Effector memory CD4-positive, alpha-beta T cell (primary cell): Measurements from ENCODE around the gene EPAS1.

ENCODE experiments used
- DNase-seq, 3 donors: peaks; one replicate each; pipeline ENCODE4 v3.0.0-alpha.2; 2020
- H3K27ac ChIP-seq: 2 replicates; pipeline ENCODE4 v1.7.0; 2013; ENCODE audit warnings: mild to moderate bottlenecking, low read length, moderate library complexity; ENCODE audit not compliant: insufficient read depth, poor library complexity, severe bottlenecking
- H3K27me3 ChIP-seq: replicated peaks from 2 replicates; pipeline ENCODE4 v1.7.0; 2013; ENCODE audit warnings: mild to moderate bottlenecking, low read length; ENCODE audit not compliant: insufficient read depth, control insufficient read depth, poor library complexity, severe bottlenecking
- H3K36me3 ChIP-seq: 2 replicates; pipeline ENCODE4 v1.7.0; 2013; ENCODE audit warnings: mild to moderate bottlenecking, low read length, moderate library complexity; ENCODE audit not compliant: control insufficient read depth, insufficient read depth
- H3K4me1 ChIP-seq: 2 replicates; pipeline ENCODE4 v1.7.0; 2013; ENCODE audit warnings: low read length, mild to moderate bottlenecking; ENCODE audit not compliant: control insufficient read depth, insufficient read depth, poor library complexity, severe bottlenecking
- H3K4me3 ChIP-seq: 2 replicates; pipeline ENCODE4 v1.7.0; 2013; ENCODE audit warnings: low read length, low read depth, mild to moderate bottlenecking; ENCODE audit not compliant: insufficient read depth, poor library complexity, severe bottlenecking
- H3K9me3 ChIP-seq: 2 replicates; pipeline ENCODE4 v1.7.0; 2013; ENCODE audit warnings: mild to moderate bottlenecking, low read length, moderate library complexity; ENCODE audit not compliant: control insufficient read depth

EPAS1 gene

GRCh38 chr2:46358713-46359112 is 61.5 kb downstream of the EPAS1 start:
- no peak for DNase-seq
- Histone ChIP-seq H3K36me3 (no peaks in the 10 kb centered on the region), H3K27ac (no peak overlapping the region), H3K4me3 (no peak overlapping the region), H3K9me3 (no peaks in the 10 kb centered on the region), H3K4me1 (no peaks in the 10 kb centered on the region), H3K27me3 (no peaks in the 10 kb centered on the region)

GRCh38 chr2:46360303-46360702 is 63.1 kb downstream of the EPAS1 start:
- no peaks in the 10 kb centered on the region for H3K4me1 ChIP-seq
- no peaks in the 10 kb centered on the region for H3K36me3 ChIP-seq
- H3K27me3 ChIP-seq = no peaks in the 10 kb centered on the region
- DNase-seq = no peak
- H3K27ac ChIP-seq = no peak overlapping the region
- no peak overlapping the region for H3K4me3 ChIP-seq
- H3K9me3 ChIP-seq = no peaks in the 10 kb centered on the region

GRCh38 chr2:46361920-46362666 is 64.9 kb downstream of the EPAS1 start:
- Histone ChIP-seq H3K9me3 (no peaks in the 10 kb centered on the region), H3K36me3 (no peaks in the 10 kb centered on the region), H3K4me3 (no peak overlapping the region), H3K4me1 (no peaks in the 10 kb centered on the region), H3K27ac (no peak overlapping the region), H3K27me3 (no peaks in the 10 kb centered on the region)
- DNase-seq = no peak

DNA sequence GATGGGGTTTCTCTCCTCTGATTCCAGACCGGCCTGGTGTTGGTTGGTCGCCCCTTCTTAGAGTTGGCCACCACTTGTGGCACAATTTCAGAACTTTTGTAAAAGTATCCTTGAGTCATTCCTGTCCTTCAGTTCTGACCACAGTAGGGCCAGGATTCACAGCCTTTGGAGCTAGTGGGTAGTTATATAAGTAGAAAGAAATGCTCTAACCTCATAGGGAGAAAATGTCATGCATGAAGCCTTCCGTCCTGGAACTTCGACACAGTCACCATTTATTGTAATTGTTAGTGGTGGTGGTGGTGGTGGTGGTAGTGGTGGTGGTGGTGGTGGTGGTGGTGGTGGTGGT is 65.4 kb downstream of the EPAS1 start:
- Histone ChIP-seq H3K4me1 (no peaks in the 10 kb centered on the region), H3K9me3 (no peaks in the 10 kb centered on the region), H3K36me3 (no peaks in the 10 kb centered on the region), H3K27me3 (no peaks in the 10 kb centered on the region), H3K27ac (no peak overlapping the region), H3K4me3 (no peak overlapping the region)
- DNase-seq = no peak

- Histone ChIP-seq H3K4me1 (no peaks in the 10 kb centered on the region), H3K4me3 (no peak overlapping the region), H3K27me3 (no peaks in the 10 kb centered on the region), H3K9me3 (no peaks in the 10 kb centered on the region), H3K27ac (no peak overlapping the region), H3K36me3 (no peaks in the 10 kb centered on the region)
- no peak for DNase-seq
Observed at GRCh38 chr2:46363535-46364170, 66.4 kb downstream of the EPAS1 start.

- no peaks in the 10 kb centered on the region for H3K9me3 ChIP-seq
- H3K4me3 ChIP-seq = no peak overlapping the region
- H3K36me3 ChIP-seq = no peaks in the 10 kb centered on the region
- peak in 1 of 3 donors; percentile 14 for DNase-seq
- no peaks in the 10 kb centered on the region for H3K27me3 ChIP-seq
- H3K27ac ChIP-seq = no peak overlapping the region
- no peaks in the 10 kb centered on the region for H3K4me1 ChIP-seq
Observed at GRCh38 chr2:46364797-46365457, 67.7 kb downstream of the EPAS1 start.

DNA sequence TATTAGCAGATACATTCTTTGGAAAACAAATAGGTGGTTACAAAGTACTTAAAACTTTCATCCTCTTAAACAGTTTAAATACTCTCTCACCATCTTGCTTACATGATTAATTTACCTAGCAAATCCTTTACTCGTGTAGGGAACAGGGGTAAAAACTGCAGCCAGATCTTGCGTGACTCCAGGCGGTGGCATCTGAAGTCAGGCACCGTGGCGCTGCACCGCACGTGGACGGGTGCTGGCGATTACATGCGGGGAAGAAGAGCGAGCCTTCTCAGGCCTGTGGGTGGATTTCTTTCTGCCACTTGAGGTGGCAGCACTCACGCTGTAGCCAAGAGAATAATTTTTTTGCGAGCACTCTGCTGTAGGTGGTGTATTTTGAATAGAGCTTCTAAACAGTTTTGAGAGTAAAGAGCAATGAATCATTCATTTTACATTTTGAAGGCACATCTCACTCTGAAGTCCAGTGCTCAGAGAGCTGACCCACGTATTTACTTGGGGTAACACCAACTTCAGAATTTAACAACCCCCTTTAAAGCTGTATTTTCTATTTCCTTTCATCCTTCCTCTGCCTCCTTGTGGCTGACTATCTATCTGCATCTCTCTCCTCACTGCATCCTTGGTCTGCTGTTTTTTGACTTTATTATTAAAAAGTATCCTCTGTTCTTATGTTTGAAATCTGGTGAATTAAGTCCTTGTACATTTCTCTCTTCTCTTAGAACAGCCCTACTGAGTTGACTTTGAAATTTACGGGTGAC is 68.9 kb downstream of the EPAS1 start:
- Histone ChIP-seq H3K4me3 (no peak overlapping the region), H3K36me3 (no peaks in the 10 kb centered on the region), H3K27me3 (no peaks in the 10 kb centered on the region), H3K27ac (no peak overlapping the region), H3K9me3 (no peaks in the 10 kb centered on the region), H3K4me1 (no peaks in the 10 kb centered on the region)
- no peak for DNase-seq

GRCh38 chr2:46366668-46367052 is 69.5 kb downstream of the EPAS1 start:
- H3K9me3 ChIP-seq = no peaks in the 10 kb centered on the region
- H3K27ac ChIP-seq = no peak overlapping the region
- no peaks in the 10 kb centered on the region for H3K36me3 ChIP-seq
- no peak overlapping the region for H3K4me3 ChIP-seq
- no peaks in the 10 kb centered on the region for H3K27me3 ChIP-seq
- no peak for DNase-seq
- H3K4me1 ChIP-seq = no peaks in the 10 kb centered on the region

GRCh38 chr2:46367286-46367685 is 70.1 kb downstream of the EPAS1 start:
- Histone ChIP-seq H3K36me3 (no peaks in the 10 kb centered on the region), H3K9me3 (no peaks in the 10 kb centered on the region), H3K27ac (no peak overlapping the region), H3K4me1 (no peaks in the 10 kb centered on the region), H3K4me3 (no peak overlapping the region), H3K27me3 (no peaks in the 10 kb centered on the region)
- DNase-seq = no peak

DNA sequence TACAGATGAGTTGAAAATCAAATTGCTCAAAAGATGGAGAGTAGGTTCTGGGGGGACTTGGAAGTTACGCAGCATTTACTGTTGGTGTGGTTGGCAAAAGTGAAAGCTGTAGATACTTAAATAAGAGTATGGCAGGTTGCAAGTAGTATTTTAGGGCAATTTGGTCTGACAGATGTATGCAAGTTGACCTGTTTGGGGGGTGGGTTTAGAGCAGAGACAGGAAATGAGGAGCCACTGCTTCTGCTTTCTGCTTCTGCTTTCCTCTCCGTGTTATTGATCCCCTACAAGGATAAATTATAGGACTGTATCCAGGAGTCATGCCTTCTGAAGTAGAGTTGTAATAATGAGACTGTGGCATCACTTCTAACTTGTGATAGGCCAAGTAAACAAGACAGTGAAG is 71.2 kb downstream of the EPAS1 start:
- no peaks in the 10 kb centered on the region for H3K9me3 ChIP-seq
- no peak overlapping the region for H3K27ac ChIP-seq
- H3K36me3 ChIP-seq = no peaks in the 10 kb centered on the region
- no peaks in the 10 kb centered on the region for H3K27me3 ChIP-seq
- no peak for DNase-seq
- H3K4me3 ChIP-seq = no peak overlapping the region
- H3K4me1 ChIP-seq = no peaks in the 10 kb centered on the region
